CD4-positive, alpha-beta T cell treated with Interleukin-12 subunit alpha and Interleukin-12 subunit beta, for 1 hour (primary cell): ENCODE results near the gene GAS2.

Experiments
- DNase-seq: peaks from one replicate; pipeline ENCODE4 v3.0.0-alpha.2; 2020

Gene GAS2

GRCh38 chr11:22795914-22796313 is 129.5 kb downstream of the GAS2 start:
- DNase-seq = no peak

- no peak for DNase-seq
Observed at GRCh38 chr11:22797047-22797446, 130.6 kb downstream of the GAS2 start.

- no peak for DNase-seq
Observed at GRCh38 chr11:22798901-22799300, 132.5 kb downstream of the GAS2 start.

DNA sequence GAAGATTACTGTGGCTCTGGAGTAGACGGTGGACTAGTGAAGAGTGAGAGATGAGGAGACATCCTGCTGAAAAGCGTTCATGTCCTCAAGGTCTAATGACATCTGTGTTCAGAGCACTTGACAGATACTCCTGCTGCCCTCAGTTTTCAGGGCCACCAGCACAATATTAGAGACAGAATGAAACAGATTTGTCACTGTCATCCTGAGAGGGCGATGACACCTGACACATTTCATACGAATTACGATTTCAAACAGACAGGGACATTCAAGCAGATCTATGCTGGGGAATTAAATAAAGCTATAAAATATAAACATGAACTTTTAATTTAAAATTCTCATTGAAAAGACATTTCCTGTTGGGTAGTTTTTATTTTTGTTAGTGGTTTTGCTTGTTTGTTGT is 134.1 kb downstream of the GAS2 start:
- no peak for DNase-seq

DNA sequence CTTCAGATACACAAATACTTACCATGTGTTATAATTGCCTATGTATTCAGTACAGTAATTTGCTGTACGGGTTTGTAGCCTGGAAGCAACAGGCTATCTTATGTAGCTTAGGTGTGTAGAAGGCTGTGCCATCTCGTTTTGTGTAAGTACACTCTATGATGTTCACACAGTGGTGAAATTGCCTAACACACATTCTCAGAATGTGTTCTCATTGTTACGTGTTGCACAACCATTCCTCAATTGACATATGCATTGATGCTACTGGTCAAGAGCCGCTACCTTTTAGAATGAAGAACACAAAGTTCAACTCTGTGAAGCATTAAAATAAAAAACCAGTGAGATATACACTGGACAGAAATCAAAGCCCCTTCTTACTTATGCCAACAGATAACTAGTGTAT is 136.4 kb downstream of the GAS2 start:
- no peak for DNase-seq

GRCh38 chr11:22807391-22807790 is 141.0 kb downstream of the GAS2 start:
- DNase-seq = no peak

DNA sequence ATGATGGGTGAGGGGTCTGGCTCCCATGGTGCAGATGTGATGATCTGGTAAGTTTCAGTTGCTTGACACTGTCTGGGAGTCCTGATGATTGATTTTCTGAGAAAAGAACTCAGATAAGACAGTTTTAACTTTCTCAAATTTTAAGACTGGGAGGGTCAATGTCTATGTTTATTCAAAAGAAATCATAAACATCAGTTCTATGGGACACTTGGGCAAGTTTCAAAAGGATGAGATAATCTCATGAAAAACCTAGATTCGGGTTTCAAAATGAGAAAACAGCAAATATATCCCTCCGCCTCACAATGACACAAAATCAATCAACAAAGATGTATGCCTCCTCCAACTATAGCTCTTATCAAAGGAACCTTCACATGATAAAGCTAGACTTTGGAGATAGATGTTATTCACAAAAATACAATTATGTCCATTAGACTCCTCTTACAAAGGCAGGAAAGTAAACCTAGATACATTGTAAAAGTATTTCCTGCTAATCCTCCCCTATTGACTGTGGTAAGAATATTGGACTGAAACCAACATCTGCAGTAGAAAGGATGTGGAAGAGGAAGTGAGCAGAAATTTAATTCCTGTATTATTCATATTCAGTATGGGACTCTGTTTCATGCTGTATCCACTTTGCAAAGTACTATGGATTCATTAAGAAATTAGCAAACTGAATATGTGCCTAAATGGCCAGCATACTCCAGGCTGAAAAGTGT is 141.6 kb downstream of the GAS2 start:
- no peak for DNase-seq

GRCh38 chr11:22808571-22809197 is 142.3 kb downstream of the GAS2 start:
- no peak for DNase-seq

DNA sequence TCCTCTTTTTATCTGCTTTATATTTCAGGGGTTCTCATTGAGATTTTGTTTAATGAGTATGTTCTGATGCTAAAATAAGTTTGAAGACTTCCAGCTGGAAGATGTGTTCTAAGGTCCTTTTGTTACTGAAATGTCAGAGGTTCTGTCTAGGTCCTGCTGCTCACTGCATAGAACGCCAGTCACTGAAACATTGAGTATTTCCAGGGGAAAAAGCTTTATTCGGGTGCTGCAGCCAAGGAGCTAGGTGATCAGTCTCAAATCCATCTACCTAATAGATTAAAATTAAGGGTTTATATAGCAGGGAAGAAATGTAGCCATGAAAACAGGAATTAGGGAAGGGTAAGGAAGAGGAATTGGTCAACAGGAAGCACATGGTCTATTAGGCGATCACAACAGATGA is 143.5 kb downstream of the GAS2 start:
- DNase-seq = no peak

GRCh38 chr11:22822203-22822602 is 155.8 kb downstream of the GAS2 start:
- no peak for DNase-seq

DNA sequence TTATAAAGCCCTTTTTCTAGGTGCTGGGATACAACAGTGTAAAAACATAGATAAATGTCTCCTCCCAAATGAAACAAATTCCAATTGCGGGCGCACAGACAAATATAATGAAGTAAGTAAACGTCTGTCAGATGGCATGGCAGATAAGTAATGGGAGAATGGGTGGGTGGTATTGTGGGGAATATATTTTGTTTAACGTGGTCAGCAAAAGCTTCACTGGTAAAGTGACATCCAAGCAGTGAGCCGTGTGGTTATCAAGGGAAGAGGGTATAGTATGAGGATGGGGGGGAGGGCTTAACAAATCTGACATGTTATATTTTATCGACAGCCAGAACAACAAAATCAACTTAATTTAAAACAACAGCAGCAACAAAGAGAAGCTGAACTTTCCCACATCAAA is 162.0 kb downstream of the GAS2 start:
- no peak for DNase-seq

- DNase-seq = peak; percentile 93
Observed at GRCh38 chr11:22829231-22830081, 163.0 kb downstream of the GAS2 start, which contains the start of gene SVIP. TSS of gene SVIP (minus strand) at chr11:22829801. CDS start at chr11:22829748, 53 bp downstream.

DNA sequence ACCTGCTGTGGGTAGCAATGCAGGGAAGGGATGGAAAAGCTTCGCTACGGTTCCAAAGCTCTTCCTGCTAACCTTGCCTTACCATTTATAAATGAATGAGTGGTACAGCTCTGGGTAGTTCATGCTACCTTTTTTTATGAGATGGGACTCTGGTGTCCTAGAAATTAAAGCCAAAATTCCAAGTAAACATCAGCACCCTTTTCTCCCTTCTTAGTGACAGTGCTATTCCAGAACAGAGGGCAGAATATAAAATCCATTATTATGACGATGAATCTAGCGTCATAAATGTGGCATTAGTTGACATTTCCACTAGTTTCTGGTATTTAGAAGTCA is 163.6 kb downstream of the GAS2 start:
- no peak for DNase-seq

GRCh38 chr11:22832315-22833015 is 166.1 kb downstream of the GAS2 start:
- DNase-seq = no peak

DNA sequence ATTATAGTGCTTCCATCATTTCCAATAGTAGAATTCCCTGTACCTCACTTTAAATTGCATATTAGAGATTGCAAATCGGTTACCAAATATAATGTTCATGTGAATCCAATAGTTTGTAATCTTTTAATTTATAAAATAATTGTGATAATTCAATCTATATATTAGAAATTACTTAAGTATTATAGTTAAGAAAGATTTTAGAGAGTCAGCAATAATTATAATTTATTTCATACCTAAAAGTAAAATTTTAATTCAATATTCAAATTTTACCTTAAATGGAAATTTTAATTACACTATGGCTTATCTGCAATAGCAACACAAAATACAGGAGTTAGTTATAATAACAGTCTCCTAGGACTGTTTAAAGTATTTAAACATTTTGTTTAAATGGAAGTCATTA is 180.3 kb downstream of the GAS2 start:
- no peak for DNase-seq

DNA sequence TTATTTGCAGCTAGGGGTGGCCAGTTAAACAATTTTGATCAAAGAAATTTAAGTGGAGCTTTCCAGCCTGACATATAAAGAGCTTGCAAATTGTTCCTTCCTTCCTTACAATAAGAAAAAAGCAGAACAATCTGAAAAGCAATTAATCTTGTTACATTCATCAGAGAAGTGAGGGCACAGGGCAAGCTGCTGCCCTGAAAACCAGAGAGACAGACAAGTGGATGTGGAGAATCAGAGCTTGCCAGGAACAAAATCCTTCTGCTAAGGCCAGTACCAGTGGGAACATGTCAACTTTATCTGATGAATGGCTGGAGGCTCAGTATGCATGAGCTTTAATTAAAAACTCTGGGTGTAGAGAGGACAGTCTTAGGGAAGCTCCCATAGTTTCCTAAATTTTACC is 185.1 kb downstream of the GAS2 start:
- DNase-seq = no peak

GRCh38 chr11:22859756-22860155 is 193.3 kb downstream of the GAS2 start:
- DNase-seq = no peak

GRCh38 chr11:22860241-22860640 is 193.8 kb downstream of the GAS2 start, which contains the start of gene CCDC179:
TSS of gene CCDC179 (minus strand) at chr11:22860474. CDS start at chr11:22860421, 53 bp downstream.
- DNase-seq = no peak
